Glomerular visceral epithelial cell (primary cell): ENCODE measurements around the gene ZCCHC8.
"Not testable (repeated sequence)": the region's sequence is repeated elsewhere in the genome, so short reads cannot be mapped to it uniquely, and the experiment has no call there.

Experiments used
- DNase-seq: peaks from one replicate; pipeline ENCODE4 v3.0.0-alpha.2; 2016; ENCODE audit errors: extremely low spot score

ZCCHC8 gene

GRCh38 chr12:122508163-122508562, 7.4 kb upstream of the ZCCHC8 start:
- no peak for DNase-seq

GRCh38 chr12:122506393-122506938, 5.7 kb upstream of the ZCCHC8 start:
- no peak for DNase-seq

GRCh38 chr12:122505419-122506051, 4.8 kb upstream of the ZCCHC8 start:
- no peak for DNase-seq

- no peak for DNase-seq
Measured at GRCh38 chr12:122503783-122504590, 3.3 kb upstream of the ZCCHC8 start.

- DNase-seq, result no peak
Measured at GRCh38 chr12:122503147-122503751, 2.5 kb upstream of the ZCCHC8 start.

GRCh38 chr12:122501489-122501989, 807 bp upstream of the ZCCHC8 start:
- DNase-seq, result no peak

GRCh38 chr12:122499991-122500684, 594 bp downstream of the ZCCHC8 start:
- DNase-seq, result peak; percentile 51

- no peak for DNase-seq
Measured at GRCh38 chr12:122495258-122495657, 5.5 kb downstream of the ZCCHC8 start.

GRCh38 chr12:122493222-122493621, 7.5 kb downstream of the ZCCHC8 start:
- not testable (repeated sequence) for DNase-seq

- DNase-seq, result no peak
Measured at GRCh38 chr12:122491991-122492390, 8.7 kb downstream of the ZCCHC8 start.

GRCh38 chr12:122489038-122489437, 11.7 kb downstream of the ZCCHC8 start:
- DNase-seq, result no peak

GRCh38 chr12:122487807-122488206, 12.9 kb downstream of the ZCCHC8 start:
- DNase-seq, result not testable (repeated sequence)

- no peak for DNase-seq
Measured at GRCh38 chr12:122486805-122487426, 13.8 kb downstream of the ZCCHC8 start.

GRCh38 chr12:122486360-122486759, 14.4 kb downstream of the ZCCHC8 start:
- DNase-seq, result peak; percentile 61

GRCh38 chr12:122484385-122484784, 16.3 kb downstream of the ZCCHC8 start:
- DNase-seq, result not testable (repeated sequence)

GRCh38 chr12:122483969-122484368, 16.8 kb downstream of the ZCCHC8 start:
- DNase-seq, result no peak

GRCh38 chr12:122481861-122482260, 18.9 kb downstream of the ZCCHC8 start:
- no peak for DNase-seq

- no peak for DNase-seq
Measured at GRCh38 chr12:122480753-122481152, 20.0 kb downstream of the ZCCHC8 start.

- no peak for DNase-seq
Measured at GRCh38 chr12:122474324-122474716, 26.4 kb downstream of the ZCCHC8 start.

GRCh38 chr12:122473543-122474323, 27.0 kb downstream of the ZCCHC8 start:
- DNase-seq, result no peak
